K562 (cell line): ENCODE data around the gene ENTPD8. TPM values are rescaled to one million over a fixed set of nuclear protein-coding genes. Genes with fewer than 3 reads are reported as not detected.
A peak's percentile ranks its signal among the peaks of the same experiment; 100 is the strongest.

Source experiments
- CHD2 ChIP-seq: IDR thresholded peaks from 2 replicates; pipeline ENCODE4 v1.6.1; 2011; ENCODE audit warnings: low read depth, low read length
- FIP1L1 ChIP-seq: fragments of 200-400 bp; formaldehyde crosslinking; IDR thresholded peaks from 2 replicates; pipeline ENCODE4 v1.6.1; 2018; ENCODE audit warnings: mild to moderate bottlenecking, low read depth, low read length; ENCODE audit not compliant: poor library complexity, severe bottlenecking
- GATAD2A ChIP-seq: fragments of 450-650 bp; IDR thresholded peaks from 2 replicates; pipeline ENCODE4 v1.6.1; 2017
- GTF2A2 ChIP-seq: IDR thresholded peaks from 2 replicates; pipeline ENCODE4 v1.6.1; 2016; ENCODE audit warnings: mild to moderate bottlenecking, missing genetic modification characterization, missing compliant biosample characterization
- KAT8 ChIP-seq: fragments of 450-650 bp; IDR thresholded peaks from 2 replicates; pipeline ENCODE4 v1.6.1; 2016; ENCODE audit warnings: low read depth, mild to moderate bottlenecking
- MXI1 ChIP-seq: IDR thresholded peaks from 2 replicates; pipeline ENCODE4 v1.6.1; 2011; ENCODE audit warnings: low read depth, mild to moderate bottlenecking, improper control_type of control experiment, low read length
- PCBP1 ChIP-seq: fragments of 200-400 bp; formaldehyde crosslinking; IDR thresholded peaks from 2 replicates; pipeline ENCODE4 v1.6.1; 2018; ENCODE audit warnings: mild to moderate bottlenecking, low read depth, low read length; ENCODE audit not compliant: poor library complexity, severe bottlenecking
- RBBP5 ChIP-seq: fragments of 200-600 bp; sonication (generic); IDR thresholded peaks from 2 replicates; pipeline ENCODE4 v1.6.1; 2012; ENCODE audit warnings: borderline replicate concordance, mild to moderate bottlenecking, low read length, control low read depth, inconsistent platforms; ENCODE audit not compliant: insufficient read depth, poor library complexity, severe bottlenecking
- TRIM25 ChIP-seq: fragments of 450-650 bp; IDR thresholded peaks from 2 replicates; pipeline ENCODE4 v1.7.0; 2016; ENCODE audit warnings: borderline replicate concordance
- ZBTB7A ChIP-seq: IDR thresholded peaks from 2 replicates; pipeline ENCODE4 v1.6.1; 2011; ENCODE audit warnings: low read depth, mild to moderate bottlenecking, low read length, moderate library complexity, borderline replicate concordance; ENCODE audit not compliant: control insufficient read depth
- ZC3H4 ChIP-seq: sonication (generic); formaldehyde crosslinking; IDR thresholded peaks from 2 replicates; pipeline ENCODE4 v1.9.0; 2021; ENCODE audit warnings: missing genetic modification reagents, borderline replicate concordance
- ZNF24 ChIP-seq: fragments of 450-650 bp; IDR thresholded peaks from 2 replicates; pipeline ENCODE4 v1.6.1; 2016
- ZNF263 ChIP-seq: sonication (generic); formaldehyde crosslinking; IDR thresholded peaks from 2 replicates; pipeline ENCODE4 v1.8.0; 2022; ENCODE audit warnings: mild to moderate bottlenecking, missing genetic modification reagents, borderline replicate concordance
- ZNF696 ChIP-seq: fragments of 250-450 bp; sonication (Bioruptor Pico); conservative IDR thresholded peaks from 2 replicates; pipeline ENCODE4 v1.4.0; 2020; ENCODE audit warnings: mild to moderate bottlenecking, moderate library complexity
- ZNF740 ChIP-seq, 3 experiments: fragments of 200-800 bp in 1 of 3; sonication (Bioruptor generic) in 1 of 3; sonication (generic) in 1 of 3; formaldehyde crosslinking in 1 of 3; IDR thresholded peaks; 2 replicates each; pipeline versions ENCODE4 v1.6.1 to v1.8.0; 2016 to 2022; ENCODE audit warnings: mild to moderate bottlenecking in 2 of 3, missing compliant biosample characterization in 2 of 3, missing genetic modification characterization in 2 of 3, missing genetic modification reagents in 1 of 3
- polyA plus RNA-seq, 8 experiments: library from polyadenylated mRNA; depleted of rRNA in 4 of 8; stranded (reverse) in 5 of 8; unstranded in 3 of 8; fragments of >200 nt; fragmentation: Nextera tagmentation in 2 of 8; fragmentation: Illumina TruSeq in 1 of 8; extraction: Ambion mirVana in 2 of 8; extraction: Trizol in 1 of 8; gene quantifications; 2 replicates each; pipeline versions ENCODE4 v1.2.1 to v1.2.3, GENCODE V29; 2011 to 2014; ENCODE audit warnings: inconsistent platforms in 1 of 8, missing spikeins in 1 of 8
- total RNA-seq, 7 experiments: library from RNA; depleted of rRNA in 6 of 7; stranded (reverse); fragments of >200 nt in 6 of 7; fragmentation: Illumina TruSeq in 2 of 7; extraction: Trizol in 2 of 7; gene quantifications; 2 replicates each; pipeline versions ENCODE4 v1.2.1 to v1.2.3, GENCODE V29; 2011 to 2021; ENCODE audit warnings: low replicate concordance in 1 of 7
- TF ChIP-seq, protein P1 (sequence below): sonication (generic); formaldehyde crosslinking; IDR thresholded peaks from 2 replicates; pipeline ENCODE4 v1.8.1; 2023; ENCODE audit warnings: mild to moderate bottlenecking, missing genetic modification reagents
- TF ChIP-seq, protein P2 (sequence below): fragments of 200-800 bp; sonication (Bioruptor generic); IDR thresholded peaks from 2 replicates; pipeline ENCODE4 v1.6.1; 2017; ENCODE audit warnings: missing genetic modification characterization, missing compliant biosample characterization
- TF ChIP-seq, protein P3 (sequence below): sonication (generic); formaldehyde crosslinking; IDR thresholded peaks from 2 replicates; pipeline ENCODE4 v1.8.0; 2022; ENCODE audit warnings: missing genetic modification reagents, mild to moderate bottlenecking, borderline replicate concordance

The ENTPD8 gene
- total and polyA plus RNA-seq, 9 of the 15 experiments (the other 6 are each of a cell fraction or from before 2014, with no cell fraction given), result 0.06 to 0.27 (median 0.19) TPM; not detected in 5

DNA sequence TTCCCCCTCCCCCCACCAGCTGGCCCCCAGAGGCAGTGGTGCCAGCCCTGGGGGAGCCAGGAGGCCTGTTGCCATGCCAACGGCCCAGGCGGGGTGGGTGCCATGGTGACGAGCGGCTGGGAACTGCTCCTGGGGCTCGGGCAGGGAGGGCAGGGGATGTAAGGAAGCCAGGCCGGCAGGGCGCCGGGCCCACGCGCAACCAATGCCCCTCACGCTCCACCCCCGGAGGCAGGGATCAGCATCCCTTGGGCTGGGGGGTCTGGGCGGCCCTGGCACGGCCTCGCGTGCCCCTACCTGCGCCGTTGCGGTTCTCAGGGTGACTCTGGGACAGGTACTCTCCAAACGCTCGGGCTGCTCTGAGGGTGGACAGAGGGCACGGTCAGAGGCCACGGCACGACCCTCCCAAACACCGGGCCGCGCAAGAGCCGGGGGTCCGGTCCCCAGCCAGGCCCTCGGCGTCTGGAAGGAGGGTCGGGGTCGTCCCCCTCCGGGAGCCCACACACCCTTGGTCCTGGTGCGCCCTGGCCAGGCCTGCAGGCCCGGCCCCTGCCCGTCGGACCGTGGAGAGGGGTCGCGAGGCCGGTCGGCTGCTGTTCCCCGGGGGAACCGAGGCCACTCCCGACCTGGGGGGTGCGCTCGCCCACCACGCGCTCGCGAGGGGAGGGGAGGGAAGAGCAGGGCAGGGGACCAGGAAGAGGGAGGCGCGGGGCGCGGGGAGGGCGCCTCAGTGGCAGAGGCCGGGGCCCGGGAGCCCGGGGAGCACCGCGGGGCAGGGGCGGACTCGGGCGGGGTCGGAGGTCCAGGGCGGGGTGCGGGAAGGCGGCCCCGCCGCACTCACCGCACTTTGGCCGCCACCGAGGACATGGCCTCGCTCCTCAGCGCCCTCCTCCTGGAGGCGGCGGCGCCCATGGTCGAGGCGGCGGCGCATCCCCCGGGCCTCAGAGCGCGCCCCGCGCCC lies 17.3 kb upstream of the ENTPD8 start (continued):
- TF ChIP-seq FIP1L1 (peak; percentile 49), ZNF263 (CRISPR knock-in tag) (peak; percentile 84), ZC3H4 (CRISPR knock-in tag) (no peak), CHD2 (no peak), ZBTB7A (peak; percentile 22; the same call in 1 of the 2 replicates), RBBP5 (peak; percentile 36), GATAD2A (no peak), GTF2A2 (tag) (no peak), TRIM25 (no peak), ZNF696 (no peak), KAT8 (no peak), PCBP1 (peak; percentile 18), ZNF24 (peak; percentile 12; the same call in 1 of the 2 replicates), MXI1 (no peak), ZNF740 (CRISPR knock-in tag; IDR thresholded peaks at IDR 0.05) (peak; percentile 80; the same call in 1 of the 2 replicates), ZNF740 (tag; IDR thresholded peaks at IDR 0.05) (no peak)
- TF ChIP-seq, protein P1, sequence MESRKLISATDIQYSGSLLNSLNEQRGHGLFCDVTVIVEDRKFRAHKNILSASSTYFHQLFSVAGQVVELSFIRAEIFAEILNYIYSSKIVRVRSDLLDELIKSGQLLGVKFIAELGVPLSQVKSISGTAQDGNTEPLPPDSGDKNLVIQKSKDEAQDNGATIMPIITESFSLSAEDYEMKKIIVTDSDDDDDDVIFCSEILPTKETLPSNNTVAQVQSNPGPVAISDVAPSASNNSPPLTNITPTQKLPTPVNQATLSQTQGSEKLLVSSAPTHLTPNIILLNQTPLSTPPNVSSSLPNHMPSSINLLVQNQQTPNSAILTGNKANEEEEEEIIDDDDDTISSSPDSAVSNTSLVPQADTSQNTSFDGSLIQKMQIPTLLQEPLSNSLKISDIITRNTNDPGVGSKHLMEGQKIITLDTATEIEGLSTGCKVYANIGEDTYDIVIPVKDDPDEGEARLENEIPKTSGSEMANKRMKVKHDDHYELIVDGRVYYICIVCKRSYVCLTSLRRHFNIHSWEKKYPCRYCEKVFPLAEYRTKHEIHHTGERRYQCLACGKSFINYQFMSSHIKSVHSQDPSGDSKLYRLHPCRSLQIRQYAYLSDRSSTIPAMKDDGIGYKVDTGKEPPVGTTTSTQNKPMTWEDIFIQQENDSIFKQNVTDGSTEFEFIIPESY (CRISPR knock-in tag), result peak; percentile 32; the same call in 1 of the 2 replicates
- TF ChIP-seq, protein P2, sequence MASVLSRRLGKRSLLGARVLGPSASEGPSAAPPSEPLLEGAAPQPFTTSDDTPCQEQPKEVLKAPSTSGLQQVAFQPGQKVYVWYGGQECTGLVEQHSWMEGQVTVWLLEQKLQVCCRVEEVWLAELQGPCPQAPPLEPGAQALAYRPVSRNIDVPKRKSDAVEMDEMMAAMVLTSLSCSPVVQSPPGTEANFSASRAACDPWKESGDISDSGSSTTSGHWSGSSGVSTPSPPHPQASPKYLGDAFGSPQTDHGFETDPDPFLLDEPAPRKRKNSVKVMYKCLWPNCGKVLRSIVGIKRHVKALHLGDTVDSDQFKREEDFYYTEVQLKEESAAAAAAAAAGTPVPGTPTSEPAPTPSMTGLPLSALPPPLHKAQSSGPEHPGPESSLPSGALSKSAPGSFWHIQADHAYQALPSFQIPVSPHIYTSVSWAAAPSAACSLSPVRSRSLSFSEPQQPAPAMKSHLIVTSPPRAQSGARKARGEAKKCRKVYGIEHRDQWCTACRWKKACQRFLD (CRISPR knock-in tag), result no peak
- TF ChIP-seq, protein P3, sequence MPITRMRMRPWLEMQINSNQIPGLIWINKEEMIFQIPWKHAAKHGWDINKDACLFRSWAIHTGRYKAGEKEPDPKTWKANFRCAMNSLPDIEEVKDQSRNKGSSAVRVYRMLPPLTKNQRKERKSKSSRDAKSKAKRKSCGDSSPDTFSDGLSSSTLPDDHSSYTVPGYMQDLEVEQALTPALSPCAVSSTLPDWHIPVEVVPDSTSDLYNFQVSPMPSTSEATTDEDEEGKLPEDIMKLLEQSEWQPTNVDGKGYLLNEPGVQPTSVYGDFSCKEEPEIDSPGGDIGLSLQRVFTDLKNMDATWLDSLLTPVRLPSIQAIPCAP (CRISPR knock-in tag), result no peak
